H1 (cell line): ENCODE data around the gene THADA. TPM values are rescaled to one million over a fixed set of nuclear protein-coding genes. Genes with fewer than 3 reads are reported as not detected.

Experiments used
- CTCF ChIA-PET: fragments of 300-600 bp; sonication (Branson Sonifier 250); formaldehyde crosslinking; loops from one replicate; lab custom pipeline; 2021; ENCODE audit not compliant: partially characterized antibody; lab: Charles Lee
- POLR2A ChIA-PET: fragments of 300-600 bp; sonication (Branson Sonifier 250); formaldehyde crosslinking; loops from one replicate; lab custom pipeline; 2021; ENCODE audit warnings: inconsistent platforms; ENCODE audit not compliant: partially characterized antibody; lab: Charles Lee
- DNase-seq, 2 experiments: peaks; one replicate each; pipeline versions ENCODE4 v3.0.0 to v3.0.0-alpha.2; 2010 to 2022; ENCODE audit warnings: low spot score in 2 of 2, low read depth in 1 of 2, mixed read lengths in 1 of 2
- FAIRE-seq: peaks from 2 replicates; lab custom pipeline; 2011; peaks lifted over from hg19 to GRCh38; lab: Jason Lieb, UNC
- H2AFZ ChIP-seq: 2 replicates; pipeline ENCODE4 v1.8.1; 2012; ENCODE audit warnings: low read length, inconsistent platforms
- H2AK5ac ChIP-seq: 2 replicates; pipeline ENCODE4 v1.6.1; 2013; ENCODE audit warnings: low read depth, low read length
- H2BK120ac ChIP-seq: replicated peaks from 2 replicates; pipeline ENCODE3; 2013; ENCODE audit warnings: low read depth, low read length, inconsistent platforms
- H2BK12ac ChIP-seq: 2 replicates; pipeline ENCODE4 v1.6.1; 2013; ENCODE audit warnings: low read depth, low read length
- H2BK15ac ChIP-seq: 2 replicates; pipeline ENCODE4 v1.6.1; 2013; ENCODE audit warnings: low read length
- H2BK20ac ChIP-seq: 2 replicates; pipeline ENCODE4 v1.6.1; 2013; ENCODE audit warnings: low read length
- H2BK5ac ChIP-seq: 2 replicates; pipeline ENCODE4 v1.6.1; 2013; ENCODE audit warnings: low read depth, low read length
- H3K14ac ChIP-seq: 2 replicates; pipeline ENCODE4 v1.6.1; 2013; ENCODE audit warnings: inconsistent platforms; ENCODE audit not compliant: insufficient read length
- H3K18ac ChIP-seq: 2 replicates; pipeline ENCODE4 v1.6.1; 2013; ENCODE audit warnings: low read length; ENCODE audit errors: extremely low read depth
- H3K23ac ChIP-seq: 2 replicates; pipeline ENCODE4 v1.6.1; 2013; ENCODE audit warnings: inconsistent platforms; ENCODE audit not compliant: insufficient read length
- H3K23me2 ChIP-seq: 2 replicates; pipeline ENCODE4 v1.6.1; 2013; ENCODE audit warnings: low read depth, low read length
- H3K27ac ChIP-seq: 2 replicates; pipeline ENCODE4 v1.6.1; 2011; ENCODE audit warnings: low read depth, low read length, inconsistent platforms
- H3K27me3 ChIP-seq, 4 experiments: replicated peaks in 1 of 4; 1 replicate in 1 of 4; 2 replicates in 3 of 4; pipeline versions ENCODE4 v1.6.1 to v1.8.1; 2011 to 2013; ENCODE audit warnings: low read length in 3 of 4, mild to moderate bottlenecking in 3 of 4, inconsistent platforms in 2 of 4, mixed read lengths in 2 of 4, moderate library complexity in 1 of 4; ENCODE audit not compliant: control insufficient read depth in 3 of 4, insufficient read depth in 3 of 4; ENCODE audit errors: extremely low read depth in 1 of 4
- H3K36me3 ChIP-seq, 4 experiments: 2 replicates each; pipeline versions ENCODE4 v1.6.1 to v1.8.1; 2011 to 2013; ENCODE audit warnings: mild to moderate bottlenecking in 4 of 4, low read length in 3 of 4, moderate library complexity in 2 of 4, control low read depth in 1 of 4, inconsistent platforms in 1 of 4; ENCODE audit not compliant: insufficient read depth in 4 of 4, control insufficient read depth in 2 of 4
- H3K4ac ChIP-seq: replicated peaks from 2 replicates; pipeline ENCODE3; 2013; ENCODE audit warnings: low read length, low read depth, mixed read lengths, inconsistent platforms; ENCODE audit not compliant: insufficient read length
- H3K4me1 ChIP-seq, 4 experiments: replicated peaks in 1 of 4; 1 replicate in 1 of 4; 2 replicates in 3 of 4; pipeline versions ENCODE4 v1.6.1 to v1.8.1; 2011 to 2013; ENCODE audit warnings: low read length in 3 of 4, inconsistent platforms in 2 of 4, mixed read lengths in 1 of 4; ENCODE audit not compliant: insufficient read depth in 4 of 4, control insufficient read depth in 3 of 4
- H3K4me2 ChIP-seq, 2 experiments: 2 replicates each; pipeline versions ENCODE4 v1.6.1 to v1.8.1; 2011 to 2013; ENCODE audit warnings: low read depth in 2 of 2, low read length in 2 of 2, control low read depth in 1 of 2, inconsistent platforms in 1 of 2, mild to moderate bottlenecking in 1 of 2; ENCODE audit not compliant: insufficient read depth in 1 of 2
- H3K4me3 ChIP-seq, 4 experiments: fragments of 200-600, 300-600 bp in 1 of 4; sonication (generic), shearing (Covaris generic), sonication (Bioruptor Twin) in 1 of 4; 2 replicates each; pipeline versions ENCODE4 v1.5.1 to v1.8.1; 2011 to 2016; ENCODE audit warnings: low read length in 4 of 4, low read depth in 3 of 4, control low read depth in 2 of 4, inconsistent platforms in 2 of 4, mild to moderate bottlenecking in 2 of 4, mixed read lengths in 1 of 4, moderate library complexity in 1 of 4; ENCODE audit not compliant: insufficient read depth in 2 of 4; ENCODE audit errors: extremely low read depth in 1 of 4
- H3K56ac ChIP-seq: replicated peaks from 2 replicates; pipeline ENCODE3; 2013; ENCODE audit warnings: low read depth, mild to moderate bottlenecking, mixed read lengths, low read length, inconsistent platforms; ENCODE audit not compliant: insufficient read length
- H3K79me1 ChIP-seq: 2 replicates; pipeline ENCODE4 v1.6.1; 2013; ENCODE audit warnings: low read depth, low read length, control low read depth
- H3K79me2 ChIP-seq, 2 experiments: 2 replicates each; pipeline versions ENCODE4 v1.6.1 to v1.8.1; 2012 to 2013; ENCODE audit warnings: low read length in 2 of 2, mild to moderate bottlenecking in 2 of 2, inconsistent platforms in 1 of 2; ENCODE audit not compliant: insufficient read depth in 2 of 2, control insufficient read depth in 1 of 2
- H3K9ac ChIP-seq, 4 experiments: replicated peaks in 1 of 4; 1 replicate in 1 of 4; 2 replicates in 3 of 4; pipeline versions ENCODE4 v1.6.1 to v1.8.1; 2011 to 2013; ENCODE audit warnings: low read depth in 3 of 4, low read length in 3 of 4, control low read depth in 2 of 4, mild to moderate bottlenecking in 2 of 4, moderate library complexity in 2 of 4, inconsistent platforms in 1 of 4; ENCODE audit errors: extremely low read depth in 1 of 4
- H3K9me3 ChIP-seq, 2 experiments: 2 replicates each; pipeline versions ENCODE4 v1.6.1 to v1.8.1; 2012 to 2013; ENCODE audit warnings: mild to moderate bottlenecking in 2 of 2, moderate library complexity in 2 of 2, control low read depth in 1 of 2, inconsistent platforms in 1 of 2, low read depth in 1 of 2, low read length in 1 of 2, mixed read lengths in 1 of 2; ENCODE audit not compliant: insufficient read depth in 2 of 2
- H4K20me1 ChIP-seq, 2 experiments: replicated peaks in 1 of 2; 2 replicates each; pipeline versions ENCODE3 to v1.8.1; 2011 to 2013; ENCODE audit warnings: inconsistent platforms in 2 of 2, low read length in 2 of 2, mild to moderate bottlenecking in 1 of 2; ENCODE audit not compliant: insufficient read depth in 2 of 2, control insufficient read depth in 1 of 2
- H4K5ac ChIP-seq: 2 replicates; pipeline ENCODE4 v1.6.1; 2013; ENCODE audit warnings: low read length, low read depth, mixed read lengths, inconsistent platforms; ENCODE audit not compliant: insufficient read length
- H4K8ac ChIP-seq: 2 replicates; pipeline ENCODE4 v1.8.0; 2013; ENCODE audit warnings: mild to moderate bottlenecking, moderate library complexity, low read length, inconsistent platforms; ENCODE audit not compliant: insufficient read depth; ENCODE audit errors: extremely low read depth
- H4K91ac ChIP-seq: replicated peaks from 2 replicates; pipeline ENCODE3; 2013; ENCODE audit warnings: low read length, mixed read lengths, inconsistent platforms; ENCODE audit not compliant: insufficient read length
- EZH2 ChIP-seq: fragments of 200-600 bp; sonication (generic); IDR thresholded peaks from 2 replicates; pipeline ENCODE4 v1.7.1; 2012; ENCODE audit warnings: low read depth, mild to moderate bottlenecking, moderate library complexity, low read length, inconsistent platforms; ENCODE audit not compliant: severe bottlenecking
- KDM4A ChIP-seq: IDR thresholded peaks from one replicate; pipeline ENCODE4 v1.7.1; 2012; ENCODE audit warnings: low read depth, mild to moderate bottlenecking, moderate library complexity, low read length, inconsistent platforms; ENCODE audit not compliant: severe bottlenecking
- MAFK ChIP-seq: IDR thresholded peaks from 2 replicates; pipeline ENCODE4 v1.6.1; 2012; ENCODE audit warnings: low read depth, mild to moderate bottlenecking, improper control_type of control experiment, low read length
- NRF1 ChIP-seq: IDR thresholded peaks from 2 replicates; pipeline ENCODE4 v1.6.1; 2011; ENCODE audit warnings: mild to moderate bottlenecking, low read depth, low read length, improper control_type of control experiment
- SP1 ChIP-seq: IDR thresholded peaks from 2 replicates; pipeline ENCODE4 v1.6.1; 2011; ENCODE audit warnings: low read depth, low read length
- SP2 ChIP-seq: IDR thresholded peaks from 2 replicates; pipeline ENCODE4 v1.6.1; 2012; ENCODE audit warnings: mild to moderate bottlenecking, low read length, inconsistent platforms
- WGBS, 2 experiments: shearing (Covaris generic) in 1 of 2; methylation state at CpG; one replicate each; pipeline versions ENCODE4 v1.1.6 to v1.1.7; 2013 to 2015; ENCODE audit warnings: low lambda C conversion rate in 2 of 2, mixed read lengths in 2 of 2, inconsistent platforms in 1 of 2, low coverage in 1 of 2, missing lambda C conversion rate in 1 of 2; ENCODE audit not compliant: insufficient replicate concordance in 2 of 2, insufficient coverage in 1 of 2, insufficient read length in 1 of 2; ENCODE audit errors: extremely low coverage in 1 of 2, missing lambda C conversion rate in 1 of 2; 5-methylcytosine and 5-hydroxymethylcytosine counted together
- polyA plus RNA-seq, 7 experiments: library from polyadenylated mRNA; depleted of rRNA in 3 of 7; stranded (reverse) in 5 of 7; unstranded in 2 of 7; fragments of >200 nt in 5 of 7; fragments of 200-250 nt in 2 of 7; gene quantifications; 1 replicate in 5 of 7; 2 replicates in 1 of 7; 4 replicates in 1 of 7; pipeline versions ENCODE4 v1.2.1 to v1.2.3, GENCODE V29; 2011 to 2013; ENCODE audit warnings: missing spikeins in 2 of 7, mixed read lengths in 2 of 7
- total RNA-seq: library from RNA; stranded (reverse); fragmentation: NEBNext Ultra II Directional; extraction: Animal tissue kit (Norgen Biotek cat#: 25700); gene quantifications from 2 replicates; pipeline ENCODE4 v1.2.1, GENCODE V29; 2021

The THADA gene
- total and polyA plus RNA-seq, 2 of the 8 experiments (the other 6 are each of a cell fraction or from before 2014, with no cell fraction given) = 22.4 to 26.8 TPM

- CTCF ChIA-PET = interaction anchor here (1.4 kb wide), 1 partner anchor 88 kb away, joined by 3 read pairs; no protein-coding TSS in a partner anchor
- Histone ChIP-seq H3K27ac (no peak overlapping the region), H4K91ac (no peak overlapping the region), H4K8ac (no peak overlapping the region), H2BK12ac (no peak overlapping the region), H3K4me2 (no peak overlapping the region), H3K4ac (no peak overlapping the region), H3K4me1 (no peaks in the 10 kb centered on the region), H4K20me1 (no peaks in the 10 kb centered on the region), H3K27me3 (peaks cover 0 to 1% (median 0%) of the 10 kb centered on the region in 4 experiments; a peak in 1 of 7 replicates), H2BK120ac (no peak overlapping the region), H3K9me3 (no peaks in the 10 kb centered on the region), H3K4me3 (no peak overlapping the region), H3K23me2 (no peaks in the 10 kb centered on the region), H2BK5ac (no peak overlapping the region), H3K36me3 (peaks cover 0 to 3% (median 0%) of the 10 kb centered on the region in 4 experiments; a peak in 2 of 8 replicates), H3K23ac (no peak overlapping the region), H2AK5ac (no peak overlapping the region), H3K14ac (no peak overlapping the region), H2BK20ac (no peak overlapping the region), H3K79me1 (no peaks in the 10 kb centered on the region), H2AFZ (no peak overlapping the region), H3K18ac (no peak overlapping the region), H3K9ac (no peak overlapping the region), H2BK15ac (no peak overlapping the region), H4K5ac (no peak overlapping the region), H3K56ac (no peak overlapping the region), H3K79me2 (no peaks in the 10 kb centered on the region)
- DNase-seq (no peak), FAIRE-seq (no peak)
- WGBS, 2 experiments = 94% methylated on average over 2 of the region's 2 CpGs; no CpG with 5 or more reads in 1 of the 2 experiments
- TF ChIP-seq MAFK (no peak), NRF1 (no peak), EZH2 (no peak), SP1 (no peak), KDM4A (no peak), SP2 (no peak)
- POLR2A ChIA-PET = interaction anchor here (0.6 kb wide), 1 partner anchor 108 kb away, joined by 3 read pairs; no protein-coding TSS in a partner anchor
These were observed 198.4 kb downstream of the THADA start for GRCh38 chr2:43397411-43397810.
